SJCRH30 (cell line): ENCODE data around the gene ZMYND8. TPM values are rescaled to one million over a fixed set of nuclear protein-coding genes. Genes with fewer than 3 reads are reported as not detected.
"Not testable (repeated sequence)": the region's sequence is repeated elsewhere in the genome, so short reads cannot be mapped to it uniquely, and the experiment has no call there.

ENCODE experiments used
- DNase-seq, 2 experiments: peaks; one replicate each; pipeline ENCODE4 v3.0.0-alpha.2; 2015 to 2020
- H3K27ac ChIP-seq: fragments of 250-450 bp; sonication (Bioruptor Pico); 2 replicates; pipeline ENCODE4 v1.5.1; 2020; ENCODE audit warnings: mild to moderate bottlenecking, moderate library complexity
- H3K27me3 ChIP-seq: fragments of 250-450 bp; sonication (Bioruptor Pico); 2 replicates; pipeline ENCODE4 v1.5.1; 2020; ENCODE audit warnings: mild to moderate bottlenecking, moderate library complexity
- H3K36me3 ChIP-seq: fragments of 250-450 bp; sonication (Bioruptor Pico); 2 replicates; pipeline ENCODE4 v1.5.1; 2020; ENCODE audit warnings: mild to moderate bottlenecking, moderate library complexity
- H3K4me1 ChIP-seq: fragments of 250-450 bp; sonication (Bioruptor Pico); 2 replicates; pipeline ENCODE4 v1.5.1; 2020; ENCODE audit warnings: mild to moderate bottlenecking, moderate library complexity
- H3K4me3 ChIP-seq: fragments of 250-450 bp; sonication (Bioruptor Pico); 2 replicates; pipeline ENCODE4 v1.5.1; 2020; ENCODE audit warnings: mild to moderate bottlenecking, moderate library complexity
- H3K9me3 ChIP-seq: fragments of 250-450 bp; sonication (Bioruptor Pico); replicated peaks from 2 replicates; pipeline ENCODE4 v1.5.1; 2020; ENCODE audit warnings: mild to moderate bottlenecking, moderate library complexity
- total RNA-seq: library from RNA; depleted of rRNA; stranded (reverse); fragments of >200 nt; shearing (Covaris generic); gene quantifications from 2 replicates; pipeline ENCODE4 v1.2.3, GENCODE V29; 2014

Gene ZMYND8
- total RNA-seq, 1 experiment from 2014 or later, result 45.8 TPM

GRCh38 chr20:47287609-47288144 lies 68.8 kb downstream of the ZMYND8 start:
- H3K27me3 ChIP-seq, result no peaks in the 10 kb centered on the region
- H3K9me3 ChIP-seq, result no peaks in the 10 kb centered on the region
- H3K4me1 ChIP-seq, result no peaks in the 10 kb centered on the region
- no peak for DNase-seq
- H3K4me3 ChIP-seq, result no peak overlapping the region
- H3K27ac ChIP-seq, result no peak overlapping the region
- H3K36me3 ChIP-seq, result peaks cover 82% of the 10 kb centered on the region

- Histone ChIP-seq H3K36me3 (peaks cover 80% of the 10 kb centered on the region), H3K4me3 (no peak overlapping the region), H3K27me3 (no peaks in the 10 kb centered on the region), H3K27ac (no peak overlapping the region), H3K9me3 (no peaks in the 10 kb centered on the region), H3K4me1 (no peaks in the 10 kb centered on the region)
- DNase-seq, result no peak
These were observed 69.8 kb downstream of the ZMYND8 start for GRCh38 chr20:47286681-47287080.

- Histone ChIP-seq H3K9me3 (no peaks in the 10 kb centered on the region), H3K4me3 (no peak overlapping the region), H3K27me3 (no peaks in the 10 kb centered on the region), H3K36me3 (peaks cover 78% of the 10 kb centered on the region), H3K4me1 (no peaks in the 10 kb centered on the region), H3K27ac (no peak overlapping the region)
- no peak for DNase-seq
These were observed 71.3 kb downstream of the ZMYND8 start for GRCh38 chr20:47285189-47285588.

- DNase-seq, result no peak
- Histone ChIP-seq H3K4me1 (no peaks in the 10 kb centered on the region), H3K27ac (no peak overlapping the region), H3K9me3 (no peaks in the 10 kb centered on the region), H3K27me3 (no peaks in the 10 kb centered on the region), H3K36me3 (peaks cover 73% of the 10 kb centered on the region), H3K4me3 (no peak overlapping the region)
These were observed 72.1 kb downstream of the ZMYND8 start for GRCh38 chr20:47284373-47284772.

- no peaks in the 10 kb centered on the region for H3K9me3 ChIP-seq
- no peaks in the 10 kb centered on the region; the same call in 1 of the 2 replicates for H3K4me1 ChIP-seq
- H3K4me3 ChIP-seq, result no peak overlapping the region
- peaks cover 73% of the 10 kb centered on the region for H3K36me3 ChIP-seq
- DNase-seq, result no peak
- H3K27me3 ChIP-seq, result no peaks in the 10 kb centered on the region
- H3K27ac ChIP-seq, result no peak overlapping the region
These were observed 73.1 kb downstream of the ZMYND8 start for GRCh38 chr20:47283411-47283810.

DNA sequence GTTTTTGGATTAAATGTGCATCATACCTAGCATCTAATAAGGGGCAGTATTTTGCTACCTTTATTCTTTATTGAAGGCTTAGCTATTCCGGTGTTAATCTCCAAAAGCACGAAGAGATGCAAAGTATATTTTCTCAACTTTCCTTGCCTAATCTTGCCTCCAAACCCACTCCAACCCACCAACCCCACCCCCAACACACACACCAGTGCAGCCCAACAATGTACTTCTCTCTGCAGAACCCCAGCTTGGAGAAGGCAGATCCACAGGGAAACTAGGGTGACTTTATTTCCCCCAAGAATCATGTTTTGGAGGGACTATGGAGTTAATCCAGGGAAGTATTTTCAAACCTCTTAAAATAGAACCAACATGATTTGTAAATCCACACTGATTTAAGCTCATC lies 73.6 kb downstream of the ZMYND8 start:
- no peak overlapping the region for H3K27ac ChIP-seq
- H3K4me3 ChIP-seq, result no peak overlapping the region
- no peaks in the 10 kb centered on the region for H3K27me3 ChIP-seq
- H3K4me1 ChIP-seq, result no peaks in the 10 kb centered on the region; the same call in 1 of the 2 replicates
- no peaks in the 10 kb centered on the region for H3K9me3 ChIP-seq
- DNase-seq, result no peak
- H3K36me3 ChIP-seq, result peaks cover 75% of the 10 kb centered on the region

DNA sequence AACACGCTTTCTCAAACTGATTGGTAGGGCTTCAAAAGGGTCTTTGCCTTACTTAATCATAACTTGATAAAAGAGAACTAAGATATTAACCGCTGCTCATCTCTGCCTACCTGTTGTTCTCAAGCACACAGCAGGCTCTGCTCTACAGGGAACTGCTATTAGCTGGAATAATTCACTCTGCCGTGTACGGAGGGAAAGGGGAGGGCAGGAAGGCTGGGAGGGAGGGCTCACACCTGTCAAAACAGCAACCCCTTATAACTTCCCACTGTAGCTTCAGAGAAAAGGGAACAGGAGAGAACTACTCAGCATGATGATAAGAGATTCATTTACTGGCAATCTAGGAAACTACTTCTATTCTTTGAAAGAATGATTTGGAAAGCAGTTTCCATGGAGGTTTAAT lies 75.1 kb downstream of the ZMYND8 start:
- H3K4me1 ChIP-seq, result peaks cover 14% of the 10 kb centered on the region
- no peaks in the 10 kb centered on the region for H3K9me3 ChIP-seq
- no peak overlapping the region for H3K27ac ChIP-seq
- no peak for DNase-seq
- peaks cover 70% of the 10 kb centered on the region for H3K36me3 ChIP-seq
- no peaks in the 10 kb centered on the region for H3K27me3 ChIP-seq
- no peak overlapping the region for H3K4me3 ChIP-seq

GRCh38 chr20:47280668-47281067 lies 75.8 kb downstream of the ZMYND8 start:
- DNase-seq, result no peak
- Histone ChIP-seq H3K4me1 (peaks cover 17% of the 10 kb centered on the region), H3K9me3 (no peaks in the 10 kb centered on the region), H3K4me3 (no peak overlapping the region), H3K36me3 (peaks cover 70% of the 10 kb centered on the region), H3K27ac (no peak overlapping the region), H3K27me3 (no peaks in the 10 kb centered on the region)

GRCh38 chr20:47280228-47280627 lies 76.3 kb downstream of the ZMYND8 start:
- Histone ChIP-seq H3K4me3 (no peak overlapping the region), H3K27ac (no peak overlapping the region), H3K36me3 (peaks cover 68% of the 10 kb centered on the region), H3K9me3 (no peaks in the 10 kb centered on the region), H3K27me3 (no peaks in the 10 kb centered on the region), H3K4me1 (peaks cover 17% of the 10 kb centered on the region)
- DNase-seq, result no peak

DNA sequence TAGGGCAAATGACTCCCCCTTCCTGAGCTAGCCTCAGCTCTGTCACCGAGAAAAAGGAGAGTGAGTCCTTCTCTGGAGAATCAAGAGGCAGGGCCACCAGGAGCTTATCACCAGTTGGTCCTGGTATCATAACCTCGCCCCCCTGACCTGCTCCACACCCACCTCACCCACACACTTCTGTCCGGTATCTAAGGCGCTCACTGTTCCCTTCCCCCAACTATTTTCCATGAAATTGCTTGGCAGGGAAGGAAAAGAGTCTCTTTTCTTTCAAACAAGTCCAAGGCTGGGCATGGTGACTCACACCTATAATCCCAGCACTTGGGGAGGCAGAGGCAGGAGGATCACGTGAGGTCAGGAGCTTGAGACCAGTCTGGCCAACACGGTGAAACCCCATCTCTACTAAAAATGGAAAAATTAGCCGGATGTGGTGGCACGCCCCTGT lies 77.6 kb downstream of the ZMYND8 start:
- Histone ChIP-seq H3K36me3 (peaks cover 64% of the 10 kb centered on the region), H3K27me3 (no peaks in the 10 kb centered on the region), H3K4me1 (peaks cover 29% of the 10 kb centered on the region), H3K27ac (no peak overlapping the region), H3K9me3 (no peaks in the 10 kb centered on the region), H3K4me3 (no peak overlapping the region)
- peak in 1 of 2 experiments; percentile 29 for DNase-seq

GRCh38 chr20:47277535-47277872 lies 79.0 kb downstream of the ZMYND8 start:
- Histone ChIP-seq H3K4me1 (peaks cover 34% of the 10 kb centered on the region), H3K36me3 (peaks cover 62% of the 10 kb centered on the region)
- not testable (repeated sequence) for DNase-seq, H3K4me3 ChIP-seq, H3K27me3 ChIP-seq, H3K27ac ChIP-seq, H3K9me3 ChIP-seq

DNA sequence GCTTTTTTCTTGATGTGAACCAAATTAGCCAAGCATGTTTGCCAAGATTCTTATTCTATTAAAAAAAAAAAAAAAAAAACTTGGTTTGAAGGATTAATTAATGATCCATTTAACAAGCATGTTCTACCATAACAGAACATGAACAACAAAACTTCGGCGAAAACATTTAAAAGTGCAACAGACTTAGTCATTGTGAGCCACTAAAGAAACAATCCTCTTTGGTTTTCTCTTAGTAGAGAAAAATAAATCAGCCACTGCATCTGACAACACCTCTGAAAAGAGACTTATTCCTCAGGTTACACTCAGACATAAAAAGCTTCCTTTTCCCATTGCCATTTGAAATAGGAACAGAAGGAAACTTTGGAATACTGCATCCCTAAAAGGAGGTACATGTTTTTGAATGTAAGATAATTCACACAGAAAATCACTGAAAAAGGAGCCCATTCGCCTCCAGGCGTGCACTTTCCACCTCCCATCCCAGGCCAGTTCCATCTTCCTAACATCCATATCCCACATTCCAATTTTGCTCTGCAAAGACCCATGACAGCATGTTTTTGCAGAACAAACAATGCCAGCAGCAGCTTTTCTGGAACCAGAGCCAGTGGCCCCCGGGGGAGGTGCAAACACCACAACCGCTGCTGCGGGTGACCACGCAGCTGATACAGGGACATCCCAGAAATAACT lies 79.5 kb downstream of the ZMYND8 start:
- no peak overlapping the region for H3K4me3 ChIP-seq
- peaks cover 34% of the 10 kb centered on the region for H3K4me1 ChIP-seq
- no peaks in the 10 kb centered on the region for H3K9me3 ChIP-seq
- H3K27ac ChIP-seq, result peak overlapping the region; percentile 39
- no peaks in the 10 kb centered on the region for H3K27me3 ChIP-seq
- DNase-seq, result peak; percentile 82 to 84
- peaks cover 60% of the 10 kb centered on the region for H3K36me3 ChIP-seq

DNA sequence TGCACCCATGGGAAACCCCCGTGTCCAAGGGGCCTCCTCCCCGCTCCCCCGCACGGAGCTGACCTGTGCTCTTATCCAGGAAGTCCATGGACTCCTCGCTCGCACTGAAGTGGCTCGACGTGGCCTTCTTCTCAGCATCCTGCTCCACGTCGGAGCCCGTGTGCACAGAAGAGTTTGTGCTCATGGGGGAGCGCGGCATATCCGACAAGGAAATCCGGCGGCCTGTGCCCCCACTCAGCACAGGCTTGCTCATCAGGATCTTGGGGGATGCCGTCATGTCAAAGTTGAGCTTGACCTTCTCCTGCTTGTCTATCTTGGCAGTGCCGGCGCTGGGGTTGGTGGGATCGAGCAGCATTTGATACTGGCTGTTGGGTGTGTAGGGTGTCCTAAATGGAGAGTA lies 80.2 kb downstream of the ZMYND8 start:
- no peak for DNase-seq
- Histone ChIP-seq H3K9me3 (no peaks in the 10 kb centered on the region), H3K27ac (peak overlapping the region; percentile 39; the same call in 1 of the 2 replicates), H3K4me3 (no peak overlapping the region), H3K4me1 (peaks cover 34% of the 10 kb centered on the region), H3K36me3 (peaks cover 60% of the 10 kb centered on the region), H3K27me3 (no peaks in the 10 kb centered on the region)

GRCh38 chr20:47275548-47275947 lies 81.0 kb downstream of the ZMYND8 start:
- Histone ChIP-seq H3K4me3 (no peak overlapping the region), H3K27ac (no peak overlapping the region), H3K4me1 (peaks cover 34% of the 10 kb centered on the region), H3K27me3 (no peaks in the 10 kb centered on the region), H3K9me3 (no peaks in the 10 kb centered on the region), H3K36me3 (peaks cover 57% of the 10 kb centered on the region)
- DNase-seq, result no peak

GRCh38 chr20:47274401-47275108 lies 81.9 kb downstream of the ZMYND8 start:
- H3K9me3 ChIP-seq, result no peaks in the 10 kb centered on the region
- DNase-seq, result peak in 1 of 2 experiments; percentile 59
- no peaks in the 10 kb centered on the region for H3K27me3 ChIP-seq
- peak overlapping the region; percentile 40 for H3K27ac ChIP-seq
- H3K4me3 ChIP-seq, result no peak overlapping the region
- H3K36me3 ChIP-seq, result peaks cover 54% of the 10 kb centered on the region
- H3K4me1 ChIP-seq, result peaks cover 34% of the 10 kb centered on the region
